Lung (tissue), 12 donors: ENCODE data around the gene THRSP. TPM values are rescaled to one million over a fixed set of nuclear protein-coding genes. Genes with fewer than 3 reads are reported as not detected.

ENCODE experiments used
- ATAC-seq: fragments of 200-7000 bp; cut with Tn5 transposase; one replicate; pipeline ENCODE4 v1.9.1; 2020; ENCODE audit warnings: moderate number of reproducible peaks; ENCODE audit not compliant: insufficient read depth, low FRiP score
- DNase-seq, 3 donors: peaks; one replicate each; pipeline ENCODE4 v3.0.0-alpha.2; 2013 to 2017
- H3K27ac ChIP-seq, 2 donors: one replicate each; pipeline ENCODE4 v1.5.1; 2013; ENCODE audit warnings: mild to moderate bottlenecking in 2 of 2, moderate library complexity in 2 of 2, control low read depth in 1 of 2, inconsistent platforms in 1 of 2, low read depth in 1 of 2, low read length in 1 of 2
- H3K27me3 ChIP-seq, 3 donors: one replicate each; pipeline ENCODE4 v1.5.1; 2013; ENCODE audit warnings: low read length in 2 of 3; ENCODE audit not compliant: control insufficient read depth in 3 of 3, insufficient read depth in 3 of 3
- H3K36me3 ChIP-seq, 4 donors: one replicate each; pipeline ENCODE4 v1.5.1; 2013; ENCODE audit warnings: low read length in 4 of 4, mild to moderate bottlenecking in 1 of 4, moderate library complexity in 1 of 4; ENCODE audit not compliant: control insufficient read depth in 4 of 4, insufficient read depth in 4 of 4
- H3K4me1 ChIP-seq, 5 donors: one replicate each; pipeline ENCODE4 v1.5.1; 2013; ENCODE audit warnings: low read length in 5 of 5, mild to moderate bottlenecking in 2 of 5, moderate library complexity in 1 of 5; ENCODE audit not compliant: control insufficient read depth in 5 of 5, insufficient read depth in 5 of 5
- H3K4me3 ChIP-seq: one replicate; pipeline ENCODE4 v1.5.1; 2013; ENCODE audit warnings: mild to moderate bottlenecking, control low read depth, moderate library complexity
- H3K9ac ChIP-seq, 2 donors: one replicate each; pipeline ENCODE4 v1.5.1; 2013; ENCODE audit warnings: low read length in 2 of 2, control low read depth in 1 of 2; ENCODE audit not compliant: insufficient read depth in 1 of 2
- H3K9me3 ChIP-seq, 4 donors: one replicate each; pipeline ENCODE4 v1.5.1; 2013; ENCODE audit warnings: low read length in 3 of 4, mild to moderate bottlenecking in 1 of 4, moderate library complexity in 1 of 4; ENCODE audit not compliant: control insufficient read depth in 4 of 4, insufficient read depth in 3 of 4
- WGBS, 2 donors: extraction: QIAGEN DNeasy Blood & Tissue Kit; methylation state at CpG; one replicate each; pipeline ENCODE4 v1.1.7; 2013; 5-methylcytosine and 5-hydroxymethylcytosine counted together
- polyA plus RNA-seq, 2 donors: library from polyadenylated mRNA; stranded (reverse); fragments of 200-250 nt; gene quantifications; one replicate each; pipeline ENCODE4 v1.2.1, GENCODE V29; 2013
- total RNA-seq, 2 donors: library from RNA; depleted of rRNA in 1 of 2; stranded (reverse); fragments of >200 nt in 1 of 2; gene quantifications; one replicate each; pipeline ENCODE4 v1.2.1, GENCODE V29; 2014 to 2021
- TF ChIP-seq, protein P1 (sequence below): IDR thresholded peaks from 2 replicates; pipeline ENCODE4 v1.5.1; 2012; ENCODE audit warnings: mild to moderate bottlenecking; ENCODE audit errors: control extremely low read depth, extremely low read depth
- donor health status: control.
- donor health status: control.
- donor health status: Bipolar disorder and iron deficiency.
- donor health status: healthy.
- donor health status: DM: yes; HTN: yes; CAD: no.

The THRSP gene
- total and polyA plus RNA-seq, 4 donors = 0.03 to 0.12 TPM; not detected in 2

DNA sequence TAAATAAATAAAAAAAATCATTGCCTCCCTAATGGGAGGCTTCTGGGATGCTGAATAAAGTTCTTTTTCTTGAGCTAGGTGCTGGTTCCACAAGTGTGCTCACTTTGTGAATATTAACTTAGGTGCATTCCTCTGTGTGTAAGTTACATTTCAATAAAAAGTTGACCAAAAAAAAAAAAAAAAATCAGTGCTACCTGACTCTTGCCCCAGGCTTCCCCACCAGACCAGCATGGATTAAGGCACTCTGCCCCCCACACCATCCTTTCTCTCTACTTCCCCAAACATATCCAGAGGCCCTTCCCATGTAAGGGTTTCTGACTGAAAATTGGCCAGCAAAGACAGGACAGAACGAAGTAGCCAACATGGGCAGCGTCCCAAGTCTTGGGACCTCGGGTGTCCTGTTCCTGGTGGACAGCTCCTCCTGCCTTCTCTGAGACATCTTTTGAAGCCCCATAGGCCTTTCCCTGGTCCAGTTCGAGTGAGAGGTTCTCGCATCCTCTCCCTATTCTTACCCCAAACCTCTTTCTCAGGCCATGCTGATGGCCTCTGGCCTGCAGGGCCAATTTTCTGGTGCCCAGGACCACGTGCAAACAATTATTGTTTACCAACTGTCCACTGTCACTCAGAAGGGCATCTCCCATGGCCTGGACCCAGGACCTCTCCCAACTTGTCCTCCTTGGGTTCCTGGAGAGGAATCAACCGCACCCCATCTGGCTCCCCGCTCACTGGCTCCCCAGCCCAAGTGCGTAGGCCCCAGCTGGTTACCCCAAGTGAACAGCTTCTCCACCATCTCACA lies 25.6 kb upstream of the THRSP start:
- ATAC-seq = no peak

DNA sequence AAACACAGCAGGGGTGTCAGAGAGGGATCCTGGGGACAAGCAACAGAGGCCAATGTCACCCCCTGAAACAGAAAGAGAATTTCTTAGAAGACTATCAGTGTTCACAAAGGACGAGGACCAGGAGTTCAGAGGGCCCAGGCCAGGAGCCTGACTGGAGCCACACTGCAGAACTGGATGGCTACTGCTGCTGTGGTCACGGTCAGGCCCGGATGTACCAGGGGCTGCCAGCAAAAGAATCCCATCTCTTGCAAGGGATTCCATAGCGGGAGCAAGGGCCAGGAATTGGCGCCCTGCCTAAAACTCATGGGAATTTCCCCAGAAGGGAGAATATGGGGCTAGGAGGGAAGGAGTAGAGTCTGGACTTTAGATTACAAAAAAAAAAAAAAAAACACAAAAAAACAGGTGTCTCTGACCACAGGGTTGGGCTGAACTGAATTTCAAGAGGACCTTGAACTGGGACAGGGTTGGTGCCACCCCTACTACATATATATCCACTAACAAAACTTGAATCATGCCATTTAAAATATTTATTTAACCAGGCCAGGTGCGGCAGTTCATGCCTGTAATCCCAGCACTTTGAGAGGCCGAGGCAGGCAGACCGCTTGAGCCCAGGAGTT lies 24.9 kb upstream of the THRSP start:
- H3K9me3 ChIP-seq = no peaks in the 10 kb centered on the region
- no peaks in the 10 kb centered on the region for H3K36me3 ChIP-seq
- peaks cover 0 to 14% (median 5%) of the 10 kb centered on the region in 5 donors for H3K4me1 ChIP-seq
- no peak overlapping the region for H3K9ac ChIP-seq
- 77 to 87% methylated on average over 8 of the region's 8 CpGs for WGBS, 2 donors
- peak overlapping the region in 1 of 2 donors; percentile 27 for H3K27ac ChIP-seq
- TF ChIP-seq, protein P1, sequence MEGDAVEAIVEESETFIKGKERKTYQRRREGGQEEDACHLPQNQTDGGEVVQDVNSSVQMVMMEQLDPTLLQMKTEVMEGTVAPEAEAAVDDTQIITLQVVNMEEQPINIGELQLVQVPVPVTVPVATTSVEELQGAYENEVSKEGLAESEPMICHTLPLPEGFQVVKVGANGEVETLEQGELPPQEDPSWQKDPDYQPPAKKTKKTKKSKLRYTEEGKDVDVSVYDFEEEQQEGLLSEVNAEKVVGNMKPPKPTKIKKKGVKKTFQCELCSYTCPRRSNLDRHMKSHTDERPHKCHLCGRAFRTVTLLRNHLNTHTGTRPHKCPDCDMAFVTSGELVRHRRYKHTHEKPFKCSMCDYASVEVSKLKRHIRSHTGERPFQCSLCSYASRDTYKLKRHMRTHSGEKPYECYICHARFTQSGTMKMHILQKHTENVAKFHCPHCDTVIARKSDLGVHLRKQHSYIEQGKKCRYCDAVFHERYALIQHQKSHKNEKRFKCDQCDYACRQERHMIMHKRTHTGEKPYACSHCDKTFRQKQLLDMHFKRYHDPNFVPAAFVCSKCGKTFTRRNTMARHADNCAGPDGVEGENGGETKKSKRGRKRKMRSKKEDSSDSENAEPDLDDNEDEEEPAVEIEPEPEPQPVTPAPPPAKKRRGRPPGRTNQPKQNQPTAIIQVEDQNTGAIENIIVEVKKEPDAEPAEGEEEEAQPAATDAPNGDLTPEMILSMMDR = no peak
- no peak overlapping the region for H3K4me3 ChIP-seq
- ATAC-seq (no peak), DNase-seq (peak; percentile 43 to 63 (median 44))
- H3K27me3 ChIP-seq = no peaks in the 10 kb centered on the region

More for the DNA sequence above, 25.6 kb upstream of the THRSP start:
- Histone ChIP-seq H3K4me3 (no peak overlapping the region), H3K4me1 (peaks cover 0 to 14% (median 5%) of the 10 kb centered on the region in 5 donors), H3K9ac (no peak overlapping the region), H3K27me3 (no peaks in the 10 kb centered on the region), H3K36me3 (no peaks in the 10 kb centered on the region), H3K9me3 (no peaks in the 10 kb centered on the region), H3K27ac (peak overlapping the region in 1 of 2 donors; percentile 15)
- no peak for DNase-seq
- TF ChIP-seq, protein P1 = no peak
- WGBS, 2 donors = 87 to 90% methylated on average over 9 of the region's 9 CpGs

DNA sequence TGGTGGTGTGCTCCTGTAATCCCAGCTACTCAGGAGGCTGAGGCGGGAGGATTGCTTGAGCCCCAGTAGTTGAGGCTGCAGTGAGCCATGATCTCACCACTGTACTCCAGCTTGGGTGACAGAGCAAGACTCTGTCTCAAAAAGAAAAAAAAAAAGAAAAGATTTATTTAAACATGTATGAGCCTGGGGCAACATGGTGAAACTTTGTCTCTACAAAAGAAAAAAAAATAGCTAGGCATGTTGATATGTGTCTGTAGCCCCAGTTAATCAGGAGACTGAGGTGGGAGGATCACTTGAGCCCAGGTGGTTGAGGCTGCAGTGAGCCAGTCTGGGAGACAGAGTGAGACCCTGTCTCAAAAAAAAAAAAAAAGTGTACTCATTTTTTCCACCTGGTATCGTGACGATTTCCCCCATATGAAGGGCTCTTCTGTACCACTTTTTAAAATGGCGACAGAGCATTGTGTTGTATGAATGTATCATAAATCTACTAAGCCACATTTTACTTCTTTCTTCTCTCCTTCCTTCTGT lies 24.2 kb upstream of the THRSP start:
- H3K27ac ChIP-seq = no peak overlapping the region
- no peak for ATAC-seq

More for the DNA sequence above, 24.2 kb upstream of the THRSP start:
- Histone ChIP-seq H3K9me3 (no peaks in the 10 kb centered on the region), H3K27me3 (no peaks in the 10 kb centered on the region), H3K4me1 (peaks cover 0 to 14% (median 5%) of the 10 kb centered on the region in 5 donors), H3K4me3 (no peak overlapping the region), H3K9ac (peak overlapping the region in 1 of 2 donors; percentile 63), H3K36me3 (no peaks in the 10 kb centered on the region)
- TF ChIP-seq, protein P1 = no peak
- no peak for DNase-seq
- 75 to 86% methylated on average over 4 of the region's 4 CpGs for WGBS, 2 donors
